Fibroblast of skin of scalp (primary cell): Measurements from ENCODE around the gene TBC1D16.
"Not testable (repeated sequence)": the region's sequence is repeated elsewhere in the genome, so short reads cannot be mapped to it uniquely, and the experiment has no call there.

Experiments
- DNase-seq: peaks from one replicate; pipeline ENCODE4 v3.0.0-alpha.2; 2013

TBC1D16 gene

GRCh38 chr17:79911430-79912399 is 124.0 kb downstream of the TBC1D16 start:
- no peak for DNase-seq

- no peak for DNase-seq
These were observed 124.7 kb downstream of the TBC1D16 start for GRCh38 chr17:79910985-79911361.

GRCh38 chr17:79909121-79909520 is 126.6 kb downstream of the TBC1D16 start:
- no peak for DNase-seq

- DNase-seq = peak; percentile 59
These were observed 127.8 kb downstream of the TBC1D16 start for GRCh38 chr17:79907850-79908249.

GRCh38 chr17:79907217-79907715 is 128.4 kb downstream of the TBC1D16 start:
- no peak for DNase-seq

GRCh38 chr17:79905832-79906231 is 129.8 kb downstream of the TBC1D16 start:
- no peak for DNase-seq

GRCh38 chr17:79904865-79905264 is 130.8 kb downstream of the TBC1D16 start:
- no peak for DNase-seq

- no peak for DNase-seq
These were observed 133.4 kb downstream of the TBC1D16 start for GRCh38 chr17:79902146-79902791.

GRCh38 chr17:79901131-79901530 is 134.5 kb downstream of the TBC1D16 start:
- DNase-seq = no peak

- no peak for DNase-seq
These were observed 136.1 kb downstream of the TBC1D16 start for GRCh38 chr17:79899584-79899983.

- no peak for DNase-seq
These were observed 138.2 kb downstream of the TBC1D16 start for GRCh38 chr17:79897243-79898063.

- not testable (repeated sequence) for DNase-seq
These were observed 142.2 kb downstream of the TBC1D16 start for GRCh38 chr17:79893457-79893856.

- no peak for DNase-seq
These were observed 143.0 kb downstream of the TBC1D16 start for GRCh38 chr17:79892457-79893241.

GRCh38 chr17:79891113-79891730 is 144.4 kb downstream of the TBC1D16 start:
- no peak for DNase-seq

GRCh38 chr17:79890706-79891105 is 145.0 kb downstream of the TBC1D16 start:
- DNase-seq = no peak

- DNase-seq = no peak
These were observed 146.6 kb downstream of the TBC1D16 start for GRCh38 chr17:79888811-79889634.

- no peak for DNase-seq
These were observed 147.6 kb downstream of the TBC1D16 start for GRCh38 chr17:79888009-79888540.

- no peak for DNase-seq
These were observed 148.2 kb downstream of the TBC1D16 start for GRCh38 chr17:79887451-79887991.

- DNase-seq = no peak
These were observed 152.5 kb downstream of the TBC1D16 start for GRCh38 chr17:79883202-79883601.
